Anterior cingulate cortex (tissue), 58 donors: ENCODE measurements around the gene GALNTL6.
A peak's percentile ranks its signal among the peaks of the same experiment; 100 is the strongest.
"Not testable (repeated sequence)": the region's sequence is repeated elsewhere in the genome, so short reads cannot be mapped to it uniquely, and the experiment has no call there.

Source experiments
- DNase-seq, 58 donors: peaks; one replicate each; lab custom pipeline; 2025; lab: John Stamatoyannopoulos, UW

GALNTL6 gene

DNA sequence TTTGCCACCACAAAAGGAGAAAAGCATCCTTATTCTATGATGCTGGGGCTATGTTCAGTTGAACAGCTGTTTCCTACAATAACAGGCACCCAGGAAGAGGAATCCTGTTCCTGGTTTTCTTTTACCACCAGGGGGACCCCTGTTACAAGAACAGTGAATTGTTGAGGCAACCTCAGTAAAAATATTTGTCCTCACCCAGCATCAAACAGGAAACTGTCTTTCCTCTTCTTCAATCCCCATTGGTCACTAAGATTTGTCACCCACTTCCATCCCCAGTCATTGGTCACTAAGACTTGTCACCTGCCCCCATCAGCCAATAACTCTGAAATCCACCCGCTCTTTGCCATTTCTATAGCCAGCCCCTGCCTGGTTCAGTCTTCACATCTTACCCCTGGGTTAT, 1211.9 kb downstream of the GALNTL6 start:
- peak in 24 of 58 donors; percentile 2 to 72 (median 16) for DNase-seq

DNA sequence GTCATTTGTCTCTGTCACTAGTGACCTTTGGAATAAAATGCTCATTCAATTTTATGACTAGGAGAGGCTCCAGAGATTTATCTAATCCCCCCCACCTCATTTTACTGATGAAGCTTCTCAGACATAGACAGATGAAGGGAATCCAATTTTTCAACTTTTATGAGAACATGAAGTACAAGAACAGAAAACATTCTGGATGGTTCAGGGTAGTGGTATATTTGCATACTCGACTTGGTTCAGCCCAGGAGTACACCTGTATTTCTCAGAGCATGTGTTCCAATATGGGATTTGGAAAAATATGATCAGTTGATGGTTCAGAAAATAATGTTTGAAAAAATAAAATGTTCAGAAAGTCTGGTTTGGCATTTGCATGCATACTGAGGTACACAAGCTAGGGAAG, 1224.0 kb downstream of the GALNTL6 start:
- no peak for DNase-seq

DNA sequence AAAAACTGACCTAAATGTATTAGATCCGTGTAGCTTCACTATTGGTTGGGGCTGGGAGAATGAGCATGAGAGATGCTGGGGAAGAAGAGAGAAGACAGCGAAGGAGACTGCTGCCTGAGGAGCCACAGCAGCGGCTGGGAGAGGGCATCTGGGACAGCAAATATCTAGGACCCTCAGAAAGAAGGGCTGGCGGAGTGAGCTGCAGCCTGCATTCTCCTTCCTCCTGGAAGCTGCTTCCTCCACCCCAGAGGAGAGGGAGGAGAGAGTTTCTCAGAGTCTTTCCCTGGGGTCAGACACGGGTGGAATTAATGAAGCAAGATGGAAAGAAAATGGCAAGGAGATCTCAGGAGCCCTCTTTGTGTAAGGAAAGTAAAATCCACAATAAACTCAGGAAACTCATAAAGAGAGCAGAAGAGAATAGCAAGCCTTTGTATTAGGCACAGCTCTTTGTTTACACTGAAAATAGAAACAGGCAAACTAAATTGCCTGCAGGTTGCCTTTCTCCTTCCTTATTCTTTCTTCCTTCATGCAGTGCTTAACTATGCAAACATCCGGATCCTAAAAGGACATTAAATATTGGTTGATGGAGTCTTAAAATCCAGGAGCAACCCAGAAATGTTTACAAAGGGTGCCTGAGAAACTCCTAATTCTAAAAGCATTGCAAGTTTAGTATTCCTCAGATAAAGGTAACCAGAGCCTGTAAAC, 1225.1 kb downstream of the GALNTL6 start:
- no peak for DNase-seq

DNA sequence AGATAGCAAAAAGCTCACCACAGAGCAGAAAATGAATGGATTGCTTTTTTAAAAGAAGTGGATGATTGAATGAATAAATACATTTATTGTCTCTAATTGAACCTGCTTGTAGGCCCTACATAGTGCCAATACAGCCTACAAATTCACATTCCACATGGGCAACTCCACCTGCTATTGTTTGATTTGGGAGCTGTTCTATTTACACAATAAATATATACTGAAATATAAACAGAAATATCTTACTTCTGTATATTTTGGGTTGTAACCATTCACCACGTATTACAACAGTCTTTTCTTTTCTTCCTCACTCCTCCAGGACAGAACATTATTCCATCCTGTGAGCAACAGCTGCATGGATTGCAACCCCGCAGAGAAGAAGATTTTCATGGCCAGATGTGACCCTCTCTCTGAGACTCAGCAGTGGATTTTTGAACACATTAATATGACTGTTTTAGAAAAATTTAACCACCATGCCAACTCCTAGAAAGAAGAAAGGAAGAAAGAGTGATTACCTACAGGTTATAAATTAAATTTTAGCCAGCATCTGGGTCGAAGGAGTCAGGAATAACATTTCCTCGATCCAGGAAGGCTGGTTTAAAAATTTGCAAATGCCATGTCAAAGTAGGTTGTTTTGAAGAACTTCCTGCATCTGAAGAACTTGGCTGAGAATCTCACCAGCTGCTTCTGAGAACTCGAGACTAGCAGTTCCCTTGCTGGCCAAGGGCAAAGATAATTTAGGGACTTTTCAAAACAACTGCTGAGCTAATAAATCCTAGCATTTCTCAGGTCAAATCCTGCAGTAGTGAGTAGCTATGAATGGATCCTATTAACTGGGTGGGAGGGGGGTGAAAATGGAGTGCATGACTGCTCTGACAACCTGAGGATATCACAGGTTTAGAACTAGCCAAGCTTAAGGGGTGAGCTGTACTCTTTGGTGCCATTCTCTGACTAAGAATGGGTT, 1226.7 kb downstream of the GALNTL6 start:
- peak in 1 of 58 donors; percentile 30 for DNase-seq

DNA sequence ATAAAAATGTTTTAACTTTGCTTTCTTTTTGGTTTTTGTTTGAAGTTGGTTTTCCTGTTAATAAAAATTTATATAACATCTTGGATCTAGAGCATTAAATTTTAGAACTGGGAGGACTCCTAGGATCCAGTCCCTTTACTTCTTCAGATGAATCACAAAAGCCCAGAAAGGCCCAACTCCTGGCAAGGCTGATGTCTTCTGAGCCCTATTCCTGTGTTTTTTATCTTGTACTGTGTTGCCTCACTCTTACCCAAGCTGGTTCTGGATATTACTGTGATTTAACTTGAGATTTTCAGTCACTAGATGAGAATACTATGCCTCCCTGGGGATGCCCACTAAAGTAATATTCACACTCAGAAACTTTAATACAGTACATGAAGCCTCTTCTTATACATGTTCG, 1228.3 kb downstream of the GALNTL6 start:
- DNase-seq, result no peak

DNA sequence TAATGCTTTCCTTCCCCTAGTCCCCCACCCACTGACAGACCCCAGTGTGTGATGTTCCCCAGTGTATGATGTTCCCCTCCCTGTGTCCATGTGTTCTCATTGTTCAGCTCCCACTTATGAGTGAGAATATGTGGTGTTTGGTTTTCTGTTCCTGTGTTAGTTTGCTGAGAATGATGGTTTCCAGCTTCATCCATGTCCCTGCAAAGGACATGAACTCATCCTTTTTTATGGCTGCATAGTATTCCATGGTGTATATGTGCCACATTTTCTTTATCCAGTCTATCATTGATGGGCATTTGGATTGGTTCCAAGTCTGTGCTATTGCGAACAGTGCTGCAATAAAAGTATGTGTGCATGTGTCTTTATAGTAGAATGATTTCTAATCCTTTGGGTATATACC, 1228.9 kb downstream of the GALNTL6 start:
- not testable (repeated sequence) for DNase-seq

DNA sequence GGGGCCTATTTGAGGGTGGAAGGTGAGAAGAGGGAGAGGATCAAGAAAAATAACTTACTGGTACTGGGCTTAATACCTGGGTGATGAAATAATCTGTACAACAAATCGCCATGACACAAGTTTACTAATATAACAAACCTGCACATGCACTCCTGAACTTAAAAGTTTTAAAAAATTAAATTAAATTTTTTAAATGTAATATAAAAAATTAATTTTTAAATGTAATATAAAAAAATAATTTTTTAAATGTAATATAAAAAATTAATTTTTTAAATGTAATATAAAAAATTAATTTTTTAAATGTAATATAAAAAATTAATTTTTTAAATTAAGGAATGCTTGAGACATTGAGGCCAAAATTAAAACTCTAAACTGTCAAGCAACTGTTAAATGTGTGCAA, 1231.1 kb downstream of the GALNTL6 start:
- no peak for DNase-seq

DNA sequence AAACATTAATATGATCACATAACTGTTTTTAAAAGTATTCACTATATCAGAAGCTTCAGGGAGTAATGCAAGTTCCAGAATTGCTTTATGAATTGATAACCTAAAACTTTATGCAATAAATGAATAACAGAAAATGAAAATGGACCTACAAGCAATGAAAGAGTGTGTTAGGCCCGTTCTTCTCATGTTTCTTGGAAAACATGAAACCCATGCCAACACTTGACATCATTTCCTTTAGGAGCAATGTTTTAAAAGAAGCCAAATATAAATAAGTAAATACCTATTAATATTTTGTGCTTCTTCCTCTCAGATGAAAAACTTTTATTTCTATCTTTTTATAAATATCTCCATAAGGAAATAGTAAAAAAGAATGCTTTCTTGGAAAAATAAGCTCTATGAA, 1232.4 kb downstream of the GALNTL6 start:
- no peak for DNase-seq

DNA sequence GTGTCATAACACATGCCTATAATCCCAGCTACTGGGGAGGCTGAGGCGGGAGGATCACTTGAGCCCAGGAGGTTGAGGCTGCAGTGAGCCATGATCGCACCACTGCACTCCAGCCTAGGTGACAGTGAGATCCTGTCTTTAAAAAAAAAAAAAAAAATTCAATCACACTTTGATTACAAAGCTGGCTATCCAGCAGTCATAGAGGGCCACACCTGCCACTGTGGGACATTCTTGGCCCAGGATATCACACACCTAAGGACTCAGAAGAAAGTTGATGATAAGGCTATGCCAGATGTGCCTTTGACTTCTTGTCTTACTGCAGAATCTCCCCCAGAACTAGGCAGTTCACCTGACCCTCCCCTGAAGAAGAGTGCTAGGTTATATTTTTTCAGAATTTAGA, 1232.9 kb downstream of the GALNTL6 start:
- DNase-seq, result no peak

DNA sequence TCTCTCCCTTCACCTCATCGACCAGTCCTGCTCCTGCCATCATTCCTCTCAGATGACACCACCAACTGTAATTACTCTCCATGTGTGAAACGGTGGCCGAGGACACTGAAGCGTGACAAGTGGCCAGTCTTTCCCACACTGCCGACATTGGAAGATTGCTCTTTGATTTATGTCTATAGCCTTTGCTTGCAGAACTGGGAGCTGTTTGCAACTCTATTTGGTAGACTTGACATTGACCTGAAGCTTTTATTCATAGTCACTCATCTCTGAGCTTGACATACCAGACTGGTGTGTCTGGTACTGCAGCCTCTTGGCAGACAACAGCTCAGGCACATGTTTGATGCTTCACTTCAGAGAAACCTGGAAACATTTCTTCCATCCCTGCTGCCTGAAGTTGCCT, 1233.6 kb downstream of the GALNTL6 start:
- no peak for DNase-seq

DNA sequence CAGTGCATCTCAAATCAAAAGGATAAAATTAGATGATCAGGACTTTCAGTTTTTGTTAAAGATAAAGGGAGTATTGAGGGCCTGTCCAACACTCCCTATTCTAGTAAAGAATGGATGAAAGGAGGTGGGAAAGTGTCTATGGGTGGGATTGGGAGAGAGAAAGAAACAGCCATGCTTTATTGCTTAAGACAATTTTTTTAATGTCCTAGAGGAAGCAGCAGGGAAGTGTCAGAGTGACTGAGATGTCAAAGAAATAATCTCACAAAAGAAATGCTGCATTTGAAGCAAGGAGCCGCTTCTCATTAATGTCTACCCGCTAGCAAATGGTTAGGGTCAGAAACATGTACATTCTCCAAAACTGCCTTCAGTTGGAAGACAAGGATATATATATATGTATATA, 1238.0 kb downstream of the GALNTL6 start:
- no peak for DNase-seq

DNA sequence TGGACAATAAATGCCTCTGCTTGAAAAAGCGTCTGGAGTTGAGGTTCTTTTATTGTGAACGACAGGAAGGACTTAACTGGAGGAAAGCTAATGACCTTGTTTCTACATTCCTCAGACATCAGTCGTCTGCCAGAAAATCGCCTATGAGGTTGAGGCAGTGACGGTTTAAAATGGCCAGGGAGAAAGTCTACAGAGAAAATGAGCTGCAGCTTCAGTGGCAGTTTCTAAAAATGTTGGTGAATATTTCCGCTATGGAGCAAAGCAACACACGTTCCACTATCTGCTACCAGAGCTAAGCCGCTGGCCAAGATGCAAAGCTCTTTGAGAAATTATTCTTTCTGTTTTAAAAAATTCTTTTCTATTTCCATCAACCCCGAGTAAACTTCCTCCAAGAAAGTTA, 1238.5 kb downstream of the GALNTL6 start:
- no peak for DNase-seq

DNA sequence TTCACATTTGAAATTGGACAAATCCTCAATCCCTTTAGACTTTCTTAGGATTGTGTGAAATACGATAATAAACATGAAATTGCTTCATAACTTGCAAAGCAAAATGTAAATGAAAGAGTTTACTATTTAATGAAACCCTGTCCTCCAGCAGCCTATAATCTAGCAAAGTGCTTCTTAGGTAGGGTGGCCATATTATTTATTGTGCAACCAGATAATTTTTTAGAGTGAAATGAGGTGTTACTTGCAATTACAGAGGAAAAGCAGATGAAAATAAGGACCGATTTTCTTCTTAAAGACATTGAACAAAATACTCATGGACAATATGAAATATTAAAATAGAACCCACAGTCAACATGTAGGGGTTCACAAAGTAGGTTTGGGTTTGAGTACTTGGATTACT, 1239.2 kb downstream of the GALNTL6 start:
- no peak for DNase-seq

DNA sequence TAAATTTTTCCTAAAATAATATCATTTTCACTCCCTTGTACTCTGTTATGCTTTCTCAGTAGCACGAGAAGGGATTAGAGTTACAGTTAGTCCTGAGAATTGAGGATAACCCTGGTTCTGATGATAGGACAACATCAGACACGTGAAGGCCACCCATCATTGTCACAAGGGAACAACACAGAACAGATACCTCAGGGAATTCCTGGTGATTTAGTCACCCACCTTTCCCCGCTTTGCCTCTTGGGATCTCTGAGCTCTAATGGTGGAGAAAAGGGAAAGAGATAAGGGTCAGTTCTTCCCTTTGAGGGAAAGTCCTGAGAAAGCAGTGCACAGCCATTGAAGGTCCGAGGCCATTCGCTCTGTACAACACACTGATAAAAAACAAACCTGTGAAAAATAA, 1243.1 kb downstream of the GALNTL6 start:
- no peak for DNase-seq

DNA sequence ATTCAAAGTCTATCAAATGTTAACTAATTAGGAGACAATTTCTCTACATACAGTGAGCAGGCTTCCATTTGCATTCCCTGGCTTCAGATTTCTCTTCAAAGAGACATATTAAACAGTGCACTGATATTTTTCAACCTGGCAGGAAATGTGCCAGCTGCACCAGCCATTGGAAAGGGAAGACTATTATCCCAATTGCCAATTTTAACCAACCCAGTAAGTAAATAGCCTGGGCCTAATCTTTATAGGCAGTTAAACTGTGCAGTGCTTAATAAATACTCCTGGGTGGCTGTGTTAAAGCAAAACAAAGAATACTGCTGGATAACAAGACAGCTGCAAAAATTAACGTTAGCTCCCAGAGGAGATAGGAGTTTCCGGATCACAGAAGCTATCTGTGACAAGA, 1243.5 kb downstream of the GALNTL6 start:
- DNase-seq, result no peak

DNA sequence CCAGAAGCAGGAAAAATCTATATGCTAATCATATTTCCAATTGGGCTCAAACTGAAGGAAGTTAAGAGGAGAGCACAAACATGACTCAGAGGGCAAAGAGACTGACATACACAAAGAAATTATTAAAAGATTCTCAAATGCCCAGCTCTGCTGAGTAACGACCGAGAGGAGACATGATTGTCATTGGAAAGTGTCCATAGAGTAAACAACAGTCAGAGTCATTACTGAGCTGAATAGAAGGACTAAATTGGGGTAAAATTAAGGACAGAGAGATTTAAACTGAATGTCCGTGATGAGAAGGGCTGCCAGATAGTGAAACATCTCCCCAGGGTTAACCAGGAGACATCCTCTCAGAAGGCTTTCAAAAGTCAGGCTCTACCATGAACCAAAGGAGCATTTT, 1244.2 kb downstream of the GALNTL6 start:
- no peak for DNase-seq

DNA sequence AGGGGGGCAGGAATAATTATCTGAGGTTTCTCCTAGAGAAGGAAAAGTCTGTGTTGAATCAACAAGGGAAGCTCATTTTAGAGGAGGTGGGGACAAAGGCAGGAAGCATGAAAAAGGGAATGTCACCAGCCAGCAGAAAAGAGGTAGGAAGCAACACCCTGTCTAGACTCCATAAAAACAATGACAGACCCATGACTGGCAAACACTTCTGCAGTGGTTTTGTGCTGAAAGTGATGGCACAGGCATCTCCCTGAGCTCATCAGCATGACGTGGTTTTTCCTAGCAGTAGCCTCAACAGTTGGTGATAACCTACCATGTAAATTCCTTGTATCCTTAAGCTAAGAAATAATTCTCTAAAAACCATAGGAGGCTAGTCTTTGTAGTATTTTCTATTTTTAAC, 1244.7 kb downstream of the GALNTL6 start:
- DNase-seq, result no peak

DNA sequence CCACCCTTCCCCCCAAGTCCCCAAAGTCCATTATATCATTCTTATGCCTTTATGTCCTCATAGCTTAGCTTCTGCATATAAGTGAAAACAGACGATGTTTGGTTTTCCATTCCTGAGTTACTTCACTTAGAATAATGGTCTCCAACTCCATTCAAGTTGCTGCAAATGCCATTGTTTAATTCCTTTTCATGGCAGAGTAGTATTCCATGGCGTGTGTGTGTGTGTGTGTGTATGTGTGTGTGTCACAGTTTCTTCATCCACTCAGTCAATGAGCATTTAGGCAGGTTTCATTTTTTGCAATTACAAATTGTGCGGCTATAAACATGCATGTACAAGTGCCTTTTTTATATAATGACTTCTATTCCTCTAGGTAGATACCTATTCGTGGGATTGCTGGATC, 1248.0 kb downstream of the GALNTL6 start:
- DNase-seq, result no peak

DNA sequence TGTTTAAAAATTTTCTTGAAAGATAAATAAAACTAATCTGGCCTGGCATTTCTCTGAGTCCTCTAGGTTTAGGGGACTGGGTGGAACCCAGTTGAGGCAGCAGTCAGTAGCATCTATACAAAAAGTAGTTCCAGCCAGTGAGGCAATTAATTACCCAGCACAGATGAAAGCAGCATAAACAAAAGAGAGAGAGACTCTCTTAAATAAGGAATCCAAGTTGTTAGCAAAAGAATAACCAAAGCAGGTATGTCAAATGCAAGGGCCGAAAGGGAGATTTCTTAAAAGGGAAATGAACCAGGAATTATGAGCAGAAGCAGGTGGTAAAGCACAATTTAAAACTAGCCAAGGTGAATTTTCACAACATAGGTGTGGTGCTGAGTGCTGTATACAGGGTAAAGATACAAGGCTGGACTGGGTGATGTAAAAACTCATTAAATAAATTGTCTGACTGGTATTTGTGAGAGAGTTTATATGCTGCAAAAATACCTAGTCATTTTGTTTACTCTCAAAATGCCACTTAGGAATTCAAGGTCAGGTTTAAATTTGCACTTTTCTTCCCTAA, 1260.8 kb downstream of the GALNTL6 start:
- no peak for DNase-seq

DNA sequence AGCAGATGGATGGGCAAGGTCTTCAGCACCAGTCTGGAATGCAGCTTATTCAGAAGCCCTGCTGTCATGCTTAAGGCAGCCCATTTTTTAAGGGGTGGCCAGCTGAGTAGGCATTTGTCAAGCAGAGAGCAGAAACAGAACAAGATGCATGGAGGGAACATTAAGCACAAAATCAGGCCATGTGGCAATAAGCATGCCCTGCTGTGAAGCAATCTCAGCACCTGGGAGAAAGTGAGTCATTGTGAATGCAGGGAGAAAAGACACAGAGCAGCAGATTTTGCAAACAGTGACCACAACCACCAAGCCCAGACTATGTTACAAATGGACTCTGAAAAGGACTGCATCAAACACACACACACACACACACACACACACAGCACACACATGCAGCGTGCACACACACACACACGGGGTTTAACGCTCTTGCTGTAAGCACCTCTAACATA, 1261.3 kb downstream of the GALNTL6 start:
- DNase-seq, result peak in 6 of 58 donors; percentile 5 to 28 (median 6)

DNA sequence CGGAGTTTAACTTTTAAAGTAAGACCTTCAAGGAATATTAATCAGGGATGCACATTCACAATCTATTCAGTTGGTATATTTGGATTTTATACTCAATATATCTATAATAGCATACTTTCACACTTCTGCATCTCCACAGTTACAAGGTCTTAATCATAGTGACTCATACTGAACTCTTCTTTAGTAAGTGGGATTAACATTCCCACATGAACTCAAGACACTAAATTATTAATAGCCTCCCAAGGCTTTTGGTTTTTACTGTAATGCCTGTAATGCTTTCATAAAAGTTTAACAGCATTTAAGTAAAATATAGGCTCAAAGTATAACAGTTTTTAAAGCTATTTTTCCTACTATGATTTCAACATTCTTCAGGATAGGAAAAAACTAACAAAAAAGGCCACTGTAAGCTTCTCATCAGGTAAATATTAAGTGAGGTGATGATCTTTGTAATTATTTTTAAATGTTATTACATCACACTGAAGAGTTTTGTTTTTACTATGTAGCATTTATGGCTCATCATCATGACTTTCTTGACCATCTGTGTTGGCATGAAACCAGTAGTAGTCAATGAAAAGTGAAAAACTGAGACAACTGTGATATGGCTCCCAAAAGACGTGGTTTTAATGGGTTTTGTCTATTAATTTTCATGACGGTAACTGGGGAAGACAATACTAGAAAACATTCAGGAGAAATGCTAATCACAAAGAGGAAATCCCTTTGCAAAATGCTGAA, 1263.9 kb downstream of the GALNTL6 start:
- DNase-seq, result no peak
